ENCODE data around the gene TEX11. TPM values are rescaled to one million over a fixed set of nuclear protein-coding genes. Genes with fewer than 3 reads are reported as not detected.
"Not testable (repeated sequence)": the region's sequence is repeated elsewhere in the genome, so short reads cannot be mapped to it uniquely, and the experiment has no call there.

TEX11 gene
- total RNA-seq, 4 donors from 2014 or later: not detected

DNA sequence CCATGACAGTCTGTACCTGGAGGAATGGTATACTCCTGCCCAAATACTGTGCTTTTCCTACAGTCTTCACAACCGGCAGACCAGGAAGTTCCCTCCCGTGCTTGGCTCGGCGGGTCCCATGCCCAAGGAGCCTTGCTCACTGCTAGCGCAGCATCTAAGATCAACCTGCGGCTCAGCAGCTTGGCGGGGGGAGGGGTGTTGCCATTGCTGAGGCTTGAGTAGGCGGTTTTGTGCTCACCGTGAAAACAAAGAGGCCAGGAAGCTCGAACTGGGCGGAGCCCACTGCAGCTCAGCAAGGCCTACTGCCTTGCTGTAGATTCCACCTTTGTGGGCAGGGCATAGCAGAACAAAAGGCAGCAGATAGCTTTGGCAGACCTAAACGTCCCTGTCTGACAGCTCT is 152.7 kb downstream of the TEX11 start:
- no peak for ATAC-seq (ENCODE audit: low FRiP score)
- no peak for DNase-seq (ENCODE audit: low spot score)
- TF ChIP-seq, protein P1, sequence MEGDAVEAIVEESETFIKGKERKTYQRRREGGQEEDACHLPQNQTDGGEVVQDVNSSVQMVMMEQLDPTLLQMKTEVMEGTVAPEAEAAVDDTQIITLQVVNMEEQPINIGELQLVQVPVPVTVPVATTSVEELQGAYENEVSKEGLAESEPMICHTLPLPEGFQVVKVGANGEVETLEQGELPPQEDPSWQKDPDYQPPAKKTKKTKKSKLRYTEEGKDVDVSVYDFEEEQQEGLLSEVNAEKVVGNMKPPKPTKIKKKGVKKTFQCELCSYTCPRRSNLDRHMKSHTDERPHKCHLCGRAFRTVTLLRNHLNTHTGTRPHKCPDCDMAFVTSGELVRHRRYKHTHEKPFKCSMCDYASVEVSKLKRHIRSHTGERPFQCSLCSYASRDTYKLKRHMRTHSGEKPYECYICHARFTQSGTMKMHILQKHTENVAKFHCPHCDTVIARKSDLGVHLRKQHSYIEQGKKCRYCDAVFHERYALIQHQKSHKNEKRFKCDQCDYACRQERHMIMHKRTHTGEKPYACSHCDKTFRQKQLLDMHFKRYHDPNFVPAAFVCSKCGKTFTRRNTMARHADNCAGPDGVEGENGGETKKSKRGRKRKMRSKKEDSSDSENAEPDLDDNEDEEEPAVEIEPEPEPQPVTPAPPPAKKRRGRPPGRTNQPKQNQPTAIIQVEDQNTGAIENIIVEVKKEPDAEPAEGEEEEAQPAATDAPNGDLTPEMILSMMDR (IDR thresholded peaks at IDR 0.05): no peak

GRCh38 chrX:70754169-70754848 is 154.2 kb downstream of the TEX11 start:
- ATAC-seq (ENCODE audit: low FRiP score) (no peak), DNase-seq (ENCODE audit: low spot score) (no peak)
- TF ChIP-seq, protein P1 (IDR thresholded peaks at IDR 0.05): no peak

GRCh38 chrX:70733774-70734173 is 174.7 kb downstream of the TEX11 start:
- not testable (repeated sequence) for ATAC-seq (ENCODE audit: low FRiP score); DNase-seq (ENCODE audit: low spot score)

GRCh38 chrX:70727961-70728360 is 180.6 kb downstream of the TEX11 start:
- ATAC-seq (ENCODE audit: low FRiP score); DNase-seq (ENCODE audit: low spot score): not testable (repeated sequence)

DNA sequence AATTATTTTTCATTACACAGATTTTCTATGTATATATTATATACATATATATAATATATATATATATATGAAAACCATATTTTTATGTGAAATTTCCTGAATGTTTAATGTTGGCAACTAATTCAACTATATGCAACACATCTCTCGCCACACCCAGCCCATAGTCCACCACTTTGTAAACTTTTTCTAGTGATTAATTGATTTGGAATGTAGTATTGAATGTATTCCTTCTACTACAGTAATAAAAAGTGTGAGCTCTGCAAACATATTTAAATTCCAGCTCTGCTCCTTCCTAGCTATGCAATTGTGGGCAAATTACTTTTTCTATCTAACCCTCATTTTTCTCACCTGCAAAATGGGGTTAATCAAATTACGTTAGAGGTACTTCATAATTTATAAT is 187.8 kb downstream of the TEX11 start:
- DNase-seq (ENCODE audit: low spot score) (no peak), ATAC-seq (ENCODE audit: low FRiP score) (no peak)
- TF ChIP-seq, protein P1 (IDR thresholded peaks at IDR 0.05): no peak

DNA sequence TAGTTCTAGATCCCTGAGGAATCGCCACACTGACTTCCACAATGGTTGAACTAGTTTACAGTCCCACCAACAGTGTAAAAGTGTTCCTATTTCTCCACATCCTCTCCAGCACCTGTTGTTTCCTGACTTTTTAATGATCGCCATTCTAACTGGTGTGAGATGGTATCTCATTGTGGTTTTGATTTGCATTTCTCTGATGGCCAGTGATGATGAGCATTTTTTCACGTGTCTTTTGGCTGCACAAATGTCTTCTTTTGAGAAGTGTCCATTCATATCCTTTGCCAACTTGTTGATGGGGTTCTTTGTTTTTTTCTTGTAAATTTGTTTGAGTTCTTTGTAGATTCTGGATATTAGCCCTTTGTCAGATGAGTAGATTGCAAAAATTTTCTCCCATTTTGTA is 197.2 kb downstream of the TEX11 start:
- not testable (repeated sequence) for ATAC-seq (ENCODE audit: low FRiP score); DNase-seq (ENCODE audit: low spot score)

DNA sequence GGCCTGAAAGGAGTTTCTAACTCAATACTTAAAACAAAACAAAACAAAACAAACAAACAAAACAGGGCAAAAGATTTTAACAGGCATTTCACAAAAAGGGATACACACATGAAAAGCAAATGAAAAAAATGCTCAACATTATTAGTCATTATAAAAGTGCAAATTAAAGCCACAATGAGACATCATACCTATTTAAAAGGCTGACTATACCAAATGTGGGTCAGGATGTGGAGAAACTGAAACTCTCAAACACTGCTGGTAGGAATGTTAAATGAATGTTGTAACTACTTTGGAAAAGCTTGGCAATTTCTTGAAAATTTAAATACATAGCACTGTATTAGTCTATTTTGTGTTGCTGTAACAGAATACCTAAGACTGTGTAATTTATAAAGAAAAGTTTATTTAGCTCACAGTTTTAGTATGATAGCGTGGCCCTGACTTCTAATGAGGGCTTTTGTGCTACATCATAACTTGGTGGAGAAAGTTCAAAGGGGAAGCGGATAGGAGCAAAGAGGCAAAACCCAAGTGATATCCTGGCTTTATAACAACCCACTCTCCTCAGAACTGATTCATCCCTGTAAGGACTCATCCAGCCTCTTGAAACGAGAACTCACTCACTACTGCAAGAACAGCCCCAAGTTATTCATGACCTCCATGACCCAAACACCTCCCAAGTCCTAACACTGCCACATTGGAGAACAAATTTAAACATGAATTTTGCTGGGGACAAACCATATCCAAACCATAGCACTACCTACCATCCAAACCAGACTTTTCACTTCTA is 214.0 kb downstream of the TEX11 start:
- no peak for DNase-seq (ENCODE audit: low spot score)
- TF ChIP-seq, protein P1 (IDR thresholded peaks at IDR 0.05): no peak
- no peak for ATAC-seq (ENCODE audit: low FRiP score)

DNA sequence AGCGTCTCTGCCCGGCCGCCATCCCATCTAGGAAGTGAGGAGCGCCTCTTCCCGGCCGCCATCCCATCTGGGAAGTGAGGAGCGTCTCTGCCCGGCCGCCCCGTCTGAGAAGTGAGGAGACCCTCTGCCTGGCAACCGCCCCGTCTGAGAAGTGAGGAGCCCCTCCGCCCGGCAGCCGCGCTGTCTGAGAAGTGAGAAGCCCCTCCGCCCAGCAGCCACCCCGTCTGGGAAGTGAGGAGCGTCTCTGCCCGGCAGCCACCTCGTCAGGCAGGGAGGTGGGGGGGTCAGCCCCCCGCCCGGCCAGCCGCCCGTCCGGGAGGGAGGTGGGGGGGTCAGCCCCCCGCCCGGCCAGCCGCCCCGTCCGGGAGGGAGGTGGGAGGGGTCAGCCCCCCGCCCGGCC is 229.1 kb downstream of the TEX11 start:
- not testable (repeated sequence) for DNase-seq (ENCODE audit: low spot score); ATAC-seq (ENCODE audit: low FRiP score)

GRCh38 chrX:70675284-70675683 is 233.2 kb downstream of the TEX11 start:
- TF ChIP-seq, protein P1 (IDR thresholded peaks at IDR 0.05): no peak
- no peak for DNase-seq (ENCODE audit: low spot score)
- no peak for ATAC-seq (ENCODE audit: low FRiP score)
